ENCODE measurements around the gene BPIFA3. TPM values are rescaled to one million over a fixed set of nuclear protein-coding genes. Genes with fewer than 3 reads are reported as not detected.

Gene BPIFA3
- total RNA-seq, 1 experiment from 2014 or later, result not detected

DNA sequence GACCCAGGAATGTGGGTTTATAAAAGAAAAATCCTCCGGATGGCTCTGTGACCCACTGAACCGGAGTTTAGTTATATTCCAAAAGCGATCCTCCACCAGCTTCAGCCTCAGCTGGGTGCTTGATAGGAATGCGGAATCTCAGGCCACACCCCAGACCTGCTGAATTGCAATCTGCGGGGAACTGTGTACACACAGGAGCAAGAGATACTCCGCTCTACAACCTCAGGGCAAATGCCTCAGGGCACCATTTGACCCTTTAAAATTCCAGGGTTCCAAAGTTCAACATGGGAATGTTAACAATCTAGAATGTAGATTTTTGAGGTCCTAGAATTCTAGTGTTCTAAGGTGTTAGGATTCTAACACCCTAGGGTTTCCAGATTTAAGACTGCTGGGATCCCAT, 38.4 kb upstream of the BPIFA3 start (continued):
- TF ChIP-seq SIN3A (IDR thresholded peaks at IDR 0.05; ENCODE audit: low read depth) (no peak), FOSL1 (IDR thresholded peaks at IDR 0.05; ENCODE audit: low read depth) (no peak), SRF (IDR thresholded peaks at IDR 0.05; ENCODE audit: low read depth) (no peak), POLR2AphosphoS5 (IDR thresholded peaks at IDR 0.05; ENCODE audit: low read depth, low read length) (no peak)
- TF ChIP-seq, protein P1, sequence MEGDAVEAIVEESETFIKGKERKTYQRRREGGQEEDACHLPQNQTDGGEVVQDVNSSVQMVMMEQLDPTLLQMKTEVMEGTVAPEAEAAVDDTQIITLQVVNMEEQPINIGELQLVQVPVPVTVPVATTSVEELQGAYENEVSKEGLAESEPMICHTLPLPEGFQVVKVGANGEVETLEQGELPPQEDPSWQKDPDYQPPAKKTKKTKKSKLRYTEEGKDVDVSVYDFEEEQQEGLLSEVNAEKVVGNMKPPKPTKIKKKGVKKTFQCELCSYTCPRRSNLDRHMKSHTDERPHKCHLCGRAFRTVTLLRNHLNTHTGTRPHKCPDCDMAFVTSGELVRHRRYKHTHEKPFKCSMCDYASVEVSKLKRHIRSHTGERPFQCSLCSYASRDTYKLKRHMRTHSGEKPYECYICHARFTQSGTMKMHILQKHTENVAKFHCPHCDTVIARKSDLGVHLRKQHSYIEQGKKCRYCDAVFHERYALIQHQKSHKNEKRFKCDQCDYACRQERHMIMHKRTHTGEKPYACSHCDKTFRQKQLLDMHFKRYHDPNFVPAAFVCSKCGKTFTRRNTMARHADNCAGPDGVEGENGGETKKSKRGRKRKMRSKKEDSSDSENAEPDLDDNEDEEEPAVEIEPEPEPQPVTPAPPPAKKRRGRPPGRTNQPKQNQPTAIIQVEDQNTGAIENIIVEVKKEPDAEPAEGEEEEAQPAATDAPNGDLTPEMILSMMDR (IDR thresholded peaks at IDR 0.05 in 2 of 3, conservative IDR thresholded peaks at IDR 0.05 in 1 of 3; ENCODE audit: borderline replicate concordance in 1 of 3, insufficient read depth in 1 of 3, low read depth in 2 of 3, low read length in 2 of 3), result no peak

DNA sequence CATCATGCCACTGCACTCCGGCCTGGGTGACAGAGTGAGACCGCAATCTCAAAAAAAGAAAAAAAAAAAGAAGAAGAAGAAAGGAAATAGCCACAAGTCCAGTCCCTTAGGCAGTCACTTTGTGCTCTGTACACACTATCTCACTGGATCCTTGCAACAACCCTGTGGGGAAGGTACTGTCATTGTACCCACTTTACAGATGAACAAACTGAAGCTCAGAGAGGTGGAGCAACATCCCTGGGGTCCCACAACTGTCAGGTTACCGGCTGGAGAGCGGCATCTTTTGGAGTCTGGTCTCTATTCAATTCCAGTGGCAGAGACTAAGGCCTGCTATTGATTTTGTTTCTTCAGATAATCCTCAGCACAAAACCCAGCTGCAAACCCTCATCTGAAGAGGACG, 37.0 kb upstream of the BPIFA3 start:
- Histone ChIP-seq H3K79me2 (ENCODE audit: insufficient read depth, low read length) (no peaks in the 10 kb centered on the region), H3K4me1 (ENCODE audit: control insufficient read depth in 1 of 2, insufficient read depth in 2 of 2, low read length in 2 of 2) (peaks cover 14 to 17% of the 10 kb centered on the region in 2 experiments; a peak in 3 of 4 replicates), H3K9ac (ENCODE audit: low read length) (no peak overlapping the region), H3K9me2 (ENCODE audit: insufficient read depth) (no peaks in the 10 kb centered on the region), H3K36me3 (ENCODE audit: control insufficient read depth in 1 of 2, insufficient read depth in 2 of 2, low read length in 2 of 2) (no peaks in the 10 kb centered on the region), H3K4me3 (replicated peaks in 1 of 2; ENCODE audit: low read depth in 1 of 2, low read length in 2 of 2) (no peak overlapping the region), H3K27ac (ENCODE audit: low read depth, low read length) (no peak overlapping the region), H3K4me2 (ENCODE audit: low read length) (no peak overlapping the region), H2AFZ (ENCODE audit: low read depth, low read length, poor library complexity, severe bottlenecking) (no peak overlapping the region), H3K9me3 (ENCODE audit: control insufficient read depth in 1 of 2, insufficient read depth in 1 of 2, low read depth in 1 of 2, low read length in 2 of 2) (no peaks in the 10 kb centered on the region), H3K27me3 (ENCODE audit: insufficient read depth, low read length) (no peaks in the 10 kb centered on the region), H4K20me1 (ENCODE audit: insufficient read depth) (no peaks in the 10 kb centered on the region)
- ChIA-PET POLR2A (no interaction called here), CTCF (no interaction called here), RAD21 (ENCODE audit: low non-redundant PET in 1 of 2, low total read pairs in 2 of 2, uncharacterized antibody in 2 of 2, unreplicated experiment in 2 of 2) (no interaction called here)
- DNase-seq (ENCODE audit: low read depth, low spot score) (no peak), ATAC-seq (no peak)
- TF ChIP-seq JUND (IDR thresholded peaks at IDR 0.05) (no peak), SIN3A (IDR thresholded peaks at IDR 0.05; ENCODE audit: low read depth) (no peak), MAX (IDR thresholded peaks at IDR 0.05) (no peak), TCF7L2 (IDR thresholded peaks at IDR 0.05; ENCODE audit: borderline replicate concordance, extremely low read depth, insufficient read depth, insufficient read length) (no peak), RAD21 (IDR thresholded peaks at IDR 0.05; ENCODE audit: low read depth) (no peak), POLR2AphosphoS5 (IDR thresholded peaks at IDR 0.05; ENCODE audit: low read depth, low read length) (no peak)
- TF ChIP-seq, protein P2, sequence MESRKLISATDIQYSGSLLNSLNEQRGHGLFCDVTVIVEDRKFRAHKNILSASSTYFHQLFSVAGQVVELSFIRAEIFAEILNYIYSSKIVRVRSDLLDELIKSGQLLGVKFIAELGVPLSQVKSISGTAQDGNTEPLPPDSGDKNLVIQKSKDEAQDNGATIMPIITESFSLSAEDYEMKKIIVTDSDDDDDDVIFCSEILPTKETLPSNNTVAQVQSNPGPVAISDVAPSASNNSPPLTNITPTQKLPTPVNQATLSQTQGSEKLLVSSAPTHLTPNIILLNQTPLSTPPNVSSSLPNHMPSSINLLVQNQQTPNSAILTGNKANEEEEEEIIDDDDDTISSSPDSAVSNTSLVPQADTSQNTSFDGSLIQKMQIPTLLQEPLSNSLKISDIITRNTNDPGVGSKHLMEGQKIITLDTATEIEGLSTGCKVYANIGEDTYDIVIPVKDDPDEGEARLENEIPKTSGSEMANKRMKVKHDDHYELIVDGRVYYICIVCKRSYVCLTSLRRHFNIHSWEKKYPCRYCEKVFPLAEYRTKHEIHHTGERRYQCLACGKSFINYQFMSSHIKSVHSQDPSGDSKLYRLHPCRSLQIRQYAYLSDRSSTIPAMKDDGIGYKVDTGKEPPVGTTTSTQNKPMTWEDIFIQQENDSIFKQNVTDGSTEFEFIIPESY (IDR thresholded peaks at IDR 0.05; ENCODE audit: extremely low read depth, insufficient replicate concordance, low read length), result no peak
- TF ChIP-seq, protein P1 (IDR thresholded peaks at IDR 0.05 in 2 of 3, conservative IDR thresholded peaks at IDR 0.05 in 1 of 3; ENCODE audit: borderline replicate concordance in 1 of 3, insufficient read depth in 1 of 3, low read depth in 2 of 3, low read length in 2 of 3), result no peak
- TF ChIP-seq, protein P3, sequence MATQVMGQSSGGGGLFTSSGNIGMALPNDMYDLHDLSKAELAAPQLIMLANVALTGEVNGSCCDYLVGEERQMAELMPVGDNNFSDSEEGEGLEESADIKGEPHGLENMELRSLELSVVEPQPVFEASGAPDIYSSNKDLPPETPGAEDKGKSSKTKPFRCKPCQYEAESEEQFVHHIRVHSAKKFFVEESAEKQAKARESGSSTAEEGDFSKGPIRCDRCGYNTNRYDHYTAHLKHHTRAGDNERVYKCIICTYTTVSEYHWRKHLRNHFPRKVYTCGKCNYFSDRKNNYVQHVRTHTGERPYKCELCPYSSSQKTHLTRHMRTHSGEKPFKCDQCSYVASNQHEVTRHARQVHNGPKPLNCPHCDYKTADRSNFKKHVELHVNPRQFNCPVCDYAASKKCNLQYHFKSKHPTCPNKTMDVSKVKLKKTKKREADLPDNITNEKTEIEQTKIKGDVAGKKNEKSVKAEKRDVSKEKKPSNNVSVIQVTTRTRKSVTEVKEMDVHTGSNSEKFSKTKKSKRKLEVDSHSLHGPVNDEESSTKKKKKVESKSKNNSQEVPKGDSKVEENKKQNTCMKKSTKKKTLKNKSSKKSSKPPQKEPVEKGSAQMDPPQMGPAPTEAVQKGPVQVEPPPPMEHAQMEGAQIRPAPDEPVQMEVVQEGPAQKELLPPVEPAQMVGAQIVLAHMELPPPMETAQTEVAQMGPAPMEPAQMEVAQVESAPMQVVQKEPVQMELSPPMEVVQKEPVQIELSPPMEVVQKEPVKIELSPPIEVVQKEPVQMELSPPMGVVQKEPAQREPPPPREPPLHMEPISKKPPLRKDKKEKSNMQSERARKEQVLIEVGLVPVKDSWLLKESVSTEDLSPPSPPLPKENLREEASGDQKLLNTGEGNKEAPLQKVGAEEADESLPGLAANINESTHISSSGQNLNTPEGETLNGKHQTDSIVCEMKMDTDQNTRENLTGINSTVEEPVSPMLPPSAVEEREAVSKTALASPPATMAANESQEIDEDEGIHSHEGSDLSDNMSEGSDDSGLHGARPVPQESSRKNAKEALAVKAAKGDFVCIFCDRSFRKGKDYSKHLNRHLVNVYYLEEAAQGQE (IDR thresholded peaks at IDR 0.05; ENCODE audit: low read depth), result no peak
- intact Hi-C loops (cut with micrococcal nuclease), result no loop called here
- no TSS peak for BruUV-seq (replicated peaks)

Data from HCT116 (cell line).